ENCODE measurements around the gene COG5.

DNA sequence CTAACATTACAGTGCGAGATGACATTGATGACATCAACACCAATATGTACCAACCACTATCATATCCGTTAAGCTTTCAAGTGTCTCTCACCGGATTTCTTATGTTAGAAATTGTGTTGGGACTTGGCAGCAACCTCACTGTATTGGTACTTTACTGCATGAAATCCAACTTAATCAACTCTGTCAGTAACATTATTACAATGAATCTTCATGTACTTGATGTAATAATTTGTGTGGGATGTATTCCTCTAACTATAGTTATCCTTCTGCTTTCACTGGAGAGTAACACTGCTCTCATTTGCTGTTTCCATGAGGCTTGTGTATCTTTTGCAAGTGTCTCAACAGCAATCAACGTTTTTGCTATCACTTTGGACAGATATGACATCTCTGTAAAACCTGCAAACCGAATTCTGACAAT, 89.6 kb downstream of the COG5 start:
- TF ChIP-seq, protein P1, sequence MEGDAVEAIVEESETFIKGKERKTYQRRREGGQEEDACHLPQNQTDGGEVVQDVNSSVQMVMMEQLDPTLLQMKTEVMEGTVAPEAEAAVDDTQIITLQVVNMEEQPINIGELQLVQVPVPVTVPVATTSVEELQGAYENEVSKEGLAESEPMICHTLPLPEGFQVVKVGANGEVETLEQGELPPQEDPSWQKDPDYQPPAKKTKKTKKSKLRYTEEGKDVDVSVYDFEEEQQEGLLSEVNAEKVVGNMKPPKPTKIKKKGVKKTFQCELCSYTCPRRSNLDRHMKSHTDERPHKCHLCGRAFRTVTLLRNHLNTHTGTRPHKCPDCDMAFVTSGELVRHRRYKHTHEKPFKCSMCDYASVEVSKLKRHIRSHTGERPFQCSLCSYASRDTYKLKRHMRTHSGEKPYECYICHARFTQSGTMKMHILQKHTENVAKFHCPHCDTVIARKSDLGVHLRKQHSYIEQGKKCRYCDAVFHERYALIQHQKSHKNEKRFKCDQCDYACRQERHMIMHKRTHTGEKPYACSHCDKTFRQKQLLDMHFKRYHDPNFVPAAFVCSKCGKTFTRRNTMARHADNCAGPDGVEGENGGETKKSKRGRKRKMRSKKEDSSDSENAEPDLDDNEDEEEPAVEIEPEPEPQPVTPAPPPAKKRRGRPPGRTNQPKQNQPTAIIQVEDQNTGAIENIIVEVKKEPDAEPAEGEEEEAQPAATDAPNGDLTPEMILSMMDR (conservative IDR thresholded peaks at IDR 0.05; ENCODE audit: low read depth, low read length): no peak
- TF ChIP-seq EZH2 (IDR thresholded peaks at IDR 0.05; ENCODE audit: borderline replicate concordance, low read depth, low read length, poor library complexity, severe bottlenecking): no peak
